GM08714 (cell line): ENCODE results near the gene ADAM12.

Experiments used
- H3K4me3 ChIP-seq: fragments of 200-500 bp; sonication (Bioruptor generic); 2 replicates; pipeline ENCODE4 v1.5.1; 2014; ENCODE audit warnings: mild to moderate bottlenecking, low read length, inconsistent platforms
- ZNF274 ChIP-seq: IDR thresholded peaks from 2 replicates; pipeline ENCODE4 v1.6.1; 2012; ENCODE audit warnings: mild to moderate bottlenecking, low read depth, low read length

The ADAM12 gene

DNA sequence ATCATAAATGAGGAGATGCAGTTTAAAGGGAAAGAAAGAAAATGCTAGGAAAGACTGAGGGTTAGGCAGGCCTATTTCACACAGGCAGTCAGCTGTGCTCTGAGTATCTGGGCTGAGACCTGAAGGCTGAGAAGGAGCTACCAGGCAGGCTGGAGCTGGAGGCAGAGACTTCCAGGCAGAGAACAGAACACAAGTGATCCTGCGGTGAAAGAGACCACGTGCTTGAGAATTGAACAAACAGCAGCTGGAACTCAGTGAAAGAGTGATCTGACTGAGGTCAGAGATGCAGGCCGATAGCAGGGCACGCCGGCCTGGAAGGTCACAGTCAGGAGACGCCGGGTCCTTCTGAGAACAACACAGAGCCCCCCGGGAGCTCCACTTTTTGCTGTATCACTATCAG is 147.8 kb downstream of the ADAM12 start:
- no peak overlapping the region for H3K4me3 ChIP-seq
- no peak for TF ChIP-seq ZNF274

DNA sequence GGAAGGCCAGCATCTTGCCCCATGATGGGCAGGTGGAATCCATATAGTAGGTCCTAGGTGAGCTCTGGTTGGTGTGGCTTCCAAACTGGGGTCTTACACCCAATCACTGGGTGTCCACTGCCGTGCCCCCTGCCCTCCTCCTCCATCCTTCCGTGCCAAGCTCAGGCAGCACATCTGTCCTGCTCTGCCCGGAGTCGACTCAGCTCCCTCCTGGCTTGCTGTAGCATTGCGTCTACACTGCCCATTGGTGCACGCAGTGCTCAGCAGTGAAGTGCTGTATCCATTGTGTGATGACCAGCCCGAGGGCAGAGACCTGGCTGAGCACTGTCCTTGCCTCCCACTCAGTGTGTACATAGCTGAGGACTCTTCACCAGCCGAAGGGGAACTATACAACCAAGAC is 148.4 kb downstream of the ADAM12 start:
- H3K4me3 ChIP-seq: no peak overlapping the region
- TF ChIP-seq ZNF274: no peak

DNA sequence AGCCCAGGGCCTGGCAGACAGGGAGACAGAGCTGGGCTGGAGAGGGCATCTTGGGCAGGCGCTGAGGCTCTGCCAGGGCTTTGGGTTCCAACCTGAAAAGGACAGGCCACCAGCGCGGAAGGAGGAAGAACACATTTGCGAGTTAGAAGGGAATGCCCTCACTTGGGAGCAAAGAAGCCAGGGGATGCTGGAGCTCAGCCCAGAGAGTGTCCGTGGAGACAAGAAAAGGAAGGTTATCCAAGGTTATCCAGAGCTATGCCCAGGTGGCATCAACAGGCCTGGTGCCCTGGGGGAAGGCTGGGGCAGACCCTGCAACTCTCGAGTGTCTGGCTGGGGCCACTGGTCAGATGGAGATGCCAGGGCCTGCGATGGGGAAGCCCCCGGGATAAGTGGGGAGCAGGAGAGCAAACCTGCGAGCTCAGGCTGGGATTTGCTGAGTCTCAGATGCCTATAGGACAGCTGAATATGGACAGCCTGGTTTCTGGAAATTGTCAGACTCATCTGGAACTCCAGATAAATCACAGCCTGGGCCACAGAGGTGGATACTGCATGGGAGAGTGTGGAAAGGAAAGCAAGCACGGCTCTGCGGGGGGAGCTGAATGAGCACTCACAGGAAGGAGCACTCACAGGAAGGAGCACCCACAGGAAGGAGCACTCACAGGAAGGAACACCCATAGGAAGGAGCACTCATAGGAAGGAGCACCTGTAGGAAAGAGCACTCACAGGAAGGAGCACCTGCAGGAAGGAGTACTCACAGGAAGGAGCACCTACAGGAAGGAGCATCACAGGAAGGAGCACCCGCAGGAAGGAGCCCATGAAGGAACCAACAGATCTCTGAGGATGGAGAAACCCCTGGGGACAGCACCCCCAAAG is 152.1 kb downstream of the ADAM12 start:
- no peak overlapping the region for H3K4me3 ChIP-seq
- no peak for TF ChIP-seq ZNF274

DNA sequence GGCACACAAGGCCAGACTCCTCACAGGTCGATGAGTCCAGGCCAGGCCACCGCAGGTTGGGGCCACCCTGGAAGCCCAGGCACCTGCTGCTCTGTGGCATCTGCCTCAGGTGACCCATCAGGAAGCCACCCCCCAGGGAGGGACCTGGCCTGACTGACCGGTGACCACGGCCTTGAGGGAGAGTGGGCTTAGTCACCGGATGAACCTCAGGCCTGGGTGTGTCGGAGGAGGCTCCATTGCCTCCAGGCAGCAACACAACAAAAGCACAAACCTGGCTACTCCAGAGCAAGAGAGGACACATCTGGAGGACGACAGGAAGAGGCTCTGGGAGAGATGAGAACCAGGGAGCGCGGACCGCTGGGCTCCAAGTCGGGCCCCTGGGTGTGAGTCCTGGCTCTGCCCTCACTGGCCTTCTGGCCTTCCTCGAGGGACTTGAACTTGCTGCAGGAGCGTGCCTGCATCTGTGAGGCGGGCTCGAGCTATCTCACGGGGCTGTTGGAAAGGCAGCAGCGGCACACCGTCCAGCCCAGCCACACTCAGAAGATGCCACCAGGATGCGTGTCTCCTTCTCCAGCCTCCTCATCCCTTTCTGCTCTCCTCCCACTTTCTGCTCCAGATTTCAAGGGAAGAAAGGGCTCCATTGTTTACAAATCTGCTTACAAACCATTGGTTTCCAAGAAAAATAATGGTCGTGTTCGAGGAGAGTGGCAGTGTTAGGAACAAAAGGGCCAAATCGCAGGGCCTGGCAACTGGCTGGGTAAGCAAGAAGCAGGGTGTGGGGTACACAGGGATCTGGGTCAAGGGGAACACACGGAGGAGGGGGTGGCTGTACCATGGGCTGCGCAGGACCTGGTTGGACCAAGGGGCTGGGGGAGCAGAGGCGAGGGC is 152.9 kb downstream of the ADAM12 start:
- no peak for TF ChIP-seq ZNF274
- no peak overlapping the region for H3K4me3 ChIP-seq

DNA sequence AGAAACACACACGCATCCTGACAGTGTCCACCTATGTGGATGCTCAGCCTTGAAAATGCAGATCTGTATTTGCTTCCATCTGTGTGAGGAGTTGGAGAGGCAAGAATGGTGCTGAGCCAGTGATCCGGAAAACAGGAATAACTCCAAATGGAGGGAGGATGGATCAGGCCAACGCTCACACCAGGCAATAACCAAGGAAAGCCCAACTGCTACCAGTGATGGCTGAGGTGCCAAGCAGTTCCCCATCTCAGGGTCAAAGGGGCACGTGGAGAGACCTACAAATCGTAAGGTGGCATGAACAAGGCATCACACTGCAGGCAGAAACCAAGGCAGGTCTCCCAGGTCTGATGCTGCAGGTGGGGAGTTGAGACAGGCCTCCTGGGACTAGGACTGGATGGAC is 153.6 kb downstream of the ADAM12 start:
- TF ChIP-seq ZNF274: no peak
- no peak overlapping the region for H3K4me3 ChIP-seq

DNA sequence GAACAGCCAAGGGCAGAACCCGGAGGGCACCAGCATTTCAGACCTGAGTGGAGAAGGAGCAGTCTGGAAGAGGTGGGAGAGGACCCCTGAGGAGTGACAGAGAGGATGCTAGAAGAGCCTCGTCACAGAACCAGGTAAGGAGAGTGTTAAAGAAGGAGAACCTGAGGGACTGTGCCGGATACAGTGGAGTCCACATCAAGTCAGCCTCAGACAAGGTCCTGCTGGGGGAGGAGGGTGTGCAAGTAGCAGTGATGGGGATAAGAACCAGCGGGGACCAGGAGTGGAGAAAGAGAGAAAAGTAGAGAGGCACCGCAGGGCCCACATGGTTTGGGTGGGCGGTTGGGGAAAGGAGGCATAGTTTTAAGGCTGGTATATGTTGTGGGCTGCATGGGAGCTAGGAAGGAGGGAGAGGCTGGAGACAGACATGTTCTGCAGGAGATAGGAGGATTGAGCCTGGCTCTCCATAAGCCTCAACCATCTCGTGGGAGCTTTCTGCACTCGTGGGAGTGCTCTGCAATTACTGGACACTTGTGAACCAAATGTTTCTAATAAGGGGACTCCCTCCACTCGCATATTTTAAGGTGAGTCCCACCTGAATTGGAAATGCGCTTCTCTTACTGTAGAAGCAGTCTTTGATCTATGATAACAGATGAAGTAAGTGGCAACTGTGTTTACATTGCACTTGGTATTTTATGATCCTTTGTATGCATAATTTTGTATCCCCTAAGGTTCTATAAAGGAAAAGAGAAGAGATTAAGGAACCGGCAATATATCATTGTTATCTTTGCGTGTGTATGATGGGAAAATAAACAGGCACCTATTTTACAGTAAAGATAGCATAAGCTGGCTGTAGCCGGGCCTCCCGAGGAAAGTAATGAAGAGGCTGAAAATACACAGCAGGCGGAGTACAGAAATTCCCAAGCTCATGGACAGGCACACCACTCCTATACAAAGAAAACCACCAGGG is 154.8 kb downstream of the ADAM12 start:
- no peak overlapping the region for H3K4me3 ChIP-seq
- no peak for TF ChIP-seq ZNF274

DNA sequence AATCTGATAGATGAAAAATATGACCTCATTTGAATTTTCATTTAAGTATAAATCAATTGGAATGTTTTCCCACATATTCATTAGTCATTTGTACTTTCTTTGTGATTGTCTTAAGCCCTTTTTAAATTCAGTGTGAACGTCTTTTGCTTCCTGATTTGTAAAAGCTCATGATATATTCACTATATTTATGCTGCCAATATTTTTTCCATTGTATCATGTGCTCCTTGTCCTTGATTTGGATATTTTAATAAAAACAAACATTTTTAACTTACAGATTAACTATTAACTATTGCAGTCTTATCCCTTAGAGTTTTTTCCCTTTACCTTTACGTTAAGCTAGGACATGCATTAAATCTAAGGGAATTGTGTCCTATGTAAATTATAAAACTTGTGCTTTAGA is 157.7 kb downstream of the ADAM12 start:
- no peak for TF ChIP-seq ZNF274
- no peak overlapping the region for H3K4me3 ChIP-seq

DNA sequence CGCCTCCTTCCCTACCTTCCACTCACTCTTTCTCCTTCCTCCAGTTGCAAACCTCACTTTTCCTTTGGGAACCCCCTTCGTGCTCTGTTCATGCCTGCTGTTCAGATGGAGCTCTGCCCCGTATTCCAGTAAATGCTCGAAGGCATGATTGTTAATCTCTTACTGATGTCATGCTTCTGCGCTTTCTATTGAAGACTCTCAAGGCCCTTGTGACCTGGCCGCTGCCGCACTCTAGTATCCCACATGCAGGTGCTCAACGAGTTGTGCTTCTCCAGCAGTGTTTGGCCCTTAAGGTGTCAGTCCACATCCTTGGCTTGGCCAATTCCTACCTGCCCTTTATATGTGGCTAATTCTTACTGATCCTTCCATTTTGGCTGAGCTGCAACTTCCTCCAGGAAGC is 158.6 kb downstream of the ADAM12 start:
- no peak for TF ChIP-seq ZNF274
- no peak overlapping the region for H3K4me3 ChIP-seq

DNA sequence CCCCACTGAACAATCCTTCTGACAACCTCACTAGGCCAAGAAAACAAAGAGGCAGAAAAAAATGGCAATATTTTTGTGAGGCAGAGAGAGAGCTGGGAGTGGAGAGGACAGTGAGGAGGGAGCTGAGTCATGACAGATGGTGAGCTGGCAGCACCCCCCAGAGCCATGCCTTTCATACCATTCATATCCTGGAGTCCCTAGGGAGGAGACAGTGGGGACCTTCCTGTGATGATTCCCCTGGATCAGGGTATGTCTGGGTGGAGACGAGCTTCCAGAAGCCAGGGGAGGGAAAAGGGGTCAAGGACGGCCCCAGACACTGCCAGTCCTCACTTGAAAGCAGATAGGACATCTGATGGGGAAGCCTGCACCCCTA is 160.5 kb downstream of the ADAM12 start:
- H3K4me3 ChIP-seq: no peak overlapping the region
- no peak for TF ChIP-seq ZNF274

DNA sequence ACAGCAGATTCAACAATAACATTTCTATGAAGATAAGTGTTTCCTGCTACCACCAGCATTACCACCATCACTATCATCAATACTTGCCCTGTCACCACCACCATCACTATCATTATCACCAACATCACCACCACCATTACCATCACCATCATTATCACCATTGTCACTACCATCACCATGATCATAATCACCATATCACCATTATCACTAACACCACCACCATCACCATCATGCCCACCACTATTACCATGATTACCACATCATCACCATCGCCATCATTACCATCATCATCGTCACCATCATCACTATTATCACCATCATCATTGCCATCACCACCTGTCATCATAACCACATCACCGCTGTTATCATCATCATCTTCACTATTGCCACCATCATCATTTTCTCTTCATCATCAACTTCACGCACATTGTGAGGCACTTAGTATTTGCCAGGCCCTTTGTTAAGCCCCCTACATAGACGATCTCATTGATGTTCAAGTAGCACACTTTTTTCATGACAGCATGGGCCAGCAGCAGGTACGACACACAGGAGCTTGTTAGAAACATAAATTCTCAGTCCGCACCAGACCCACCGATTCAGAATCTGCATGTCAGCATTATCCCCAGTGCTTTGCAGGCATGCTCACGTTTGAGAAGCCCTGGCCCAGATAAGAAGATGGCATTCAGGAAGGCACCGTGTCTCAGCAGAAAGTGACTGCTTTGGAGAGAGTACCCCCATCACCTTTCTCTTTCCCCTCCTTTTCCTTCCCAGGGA is 161.1 kb downstream of the ADAM12 start:
- no peak overlapping the region for H3K4me3 ChIP-seq
- TF ChIP-seq ZNF274: no peak

DNA sequence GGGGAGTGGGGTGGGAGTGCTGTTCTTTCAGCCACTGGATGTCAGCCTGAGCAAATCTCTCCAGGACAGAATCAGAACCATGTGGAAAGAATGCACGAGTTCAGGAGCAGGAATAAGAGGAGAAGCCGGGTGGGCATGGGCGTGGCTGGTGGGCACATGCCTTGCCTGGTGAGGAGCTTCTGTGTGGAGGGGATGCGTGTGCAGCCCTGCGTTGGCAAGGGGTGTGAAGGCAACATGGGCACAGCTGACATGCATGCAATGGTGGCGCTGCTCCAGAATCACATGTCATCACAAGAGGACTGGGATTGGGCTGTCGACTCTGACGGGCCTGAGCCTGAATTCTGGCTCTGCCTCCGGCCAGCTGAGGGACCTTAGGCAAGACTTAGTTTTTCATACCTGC is 162.1 kb downstream of the ADAM12 start:
- H3K4me3 ChIP-seq: no peak overlapping the region
- no peak for TF ChIP-seq ZNF274

DNA sequence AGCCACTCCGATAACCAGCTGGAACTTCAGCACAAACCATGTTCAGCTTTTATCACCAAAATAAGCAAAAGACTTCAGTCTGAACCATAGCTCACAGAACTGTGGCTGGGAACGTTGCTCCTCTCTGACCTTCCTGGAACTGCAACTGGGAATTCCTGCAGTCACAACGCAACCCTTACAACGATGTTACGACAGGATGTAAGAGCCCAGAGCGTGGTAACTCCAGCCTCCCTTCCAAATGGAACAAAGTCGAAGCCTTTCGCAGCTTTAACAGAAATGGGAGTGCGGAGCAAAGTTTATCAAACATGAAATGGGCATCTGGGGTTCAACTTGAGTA is 162.6 kb downstream of the ADAM12 start:
- no peak for TF ChIP-seq ZNF274
- no peak overlapping the region for H3K4me3 ChIP-seq

DNA sequence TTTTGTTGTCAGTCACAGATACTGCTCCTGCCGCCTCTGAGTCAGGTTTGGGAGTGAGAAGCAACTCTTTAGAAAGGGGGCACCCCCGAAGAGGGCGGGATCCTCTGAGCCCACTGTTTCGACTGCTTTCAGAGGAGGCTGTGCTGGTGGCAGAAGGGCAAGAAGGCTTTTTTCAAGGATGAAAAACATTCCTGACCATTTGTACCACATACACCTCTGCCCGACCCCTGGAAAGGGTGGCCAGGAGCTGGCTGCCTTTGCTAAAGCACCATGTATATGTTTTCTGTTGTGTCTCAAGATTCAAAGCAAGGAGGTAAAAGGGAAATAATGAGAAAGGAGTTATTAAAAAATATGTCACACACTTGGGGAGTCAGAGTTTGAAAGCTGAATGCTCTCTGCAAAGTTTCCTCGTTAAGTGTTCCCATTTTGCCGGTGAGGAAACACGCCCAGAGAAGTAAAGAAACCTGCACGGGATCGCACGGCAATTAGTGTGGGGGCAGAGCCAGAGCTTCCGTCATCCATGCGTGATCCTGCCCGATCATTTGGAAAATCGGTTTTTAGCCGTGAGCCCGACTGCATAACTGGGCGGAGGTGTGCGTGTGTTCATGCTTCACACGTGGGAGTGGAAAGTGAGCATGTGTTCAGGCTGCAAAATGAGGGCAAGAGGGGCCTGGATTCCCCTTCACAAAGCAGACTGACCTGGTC is 163.2 kb downstream of the ADAM12 start:
- H3K4me3 ChIP-seq: no peak overlapping the region
- TF ChIP-seq ZNF274: no peak
